RCC 7860 (cell line): ENCODE results near the gene ASTN2.

Experiments
- DNase-seq: peaks from one replicate; pipeline ENCODE4 v3.0.0-alpha.2; 2015; ENCODE audit warnings: low spot score
- FAIRE-seq: peaks from 2 replicates; lab custom pipeline; 2012; peaks lifted over from hg19 to GRCh38; lab: Jason Lieb, UNC

The ASTN2 gene, protein sequence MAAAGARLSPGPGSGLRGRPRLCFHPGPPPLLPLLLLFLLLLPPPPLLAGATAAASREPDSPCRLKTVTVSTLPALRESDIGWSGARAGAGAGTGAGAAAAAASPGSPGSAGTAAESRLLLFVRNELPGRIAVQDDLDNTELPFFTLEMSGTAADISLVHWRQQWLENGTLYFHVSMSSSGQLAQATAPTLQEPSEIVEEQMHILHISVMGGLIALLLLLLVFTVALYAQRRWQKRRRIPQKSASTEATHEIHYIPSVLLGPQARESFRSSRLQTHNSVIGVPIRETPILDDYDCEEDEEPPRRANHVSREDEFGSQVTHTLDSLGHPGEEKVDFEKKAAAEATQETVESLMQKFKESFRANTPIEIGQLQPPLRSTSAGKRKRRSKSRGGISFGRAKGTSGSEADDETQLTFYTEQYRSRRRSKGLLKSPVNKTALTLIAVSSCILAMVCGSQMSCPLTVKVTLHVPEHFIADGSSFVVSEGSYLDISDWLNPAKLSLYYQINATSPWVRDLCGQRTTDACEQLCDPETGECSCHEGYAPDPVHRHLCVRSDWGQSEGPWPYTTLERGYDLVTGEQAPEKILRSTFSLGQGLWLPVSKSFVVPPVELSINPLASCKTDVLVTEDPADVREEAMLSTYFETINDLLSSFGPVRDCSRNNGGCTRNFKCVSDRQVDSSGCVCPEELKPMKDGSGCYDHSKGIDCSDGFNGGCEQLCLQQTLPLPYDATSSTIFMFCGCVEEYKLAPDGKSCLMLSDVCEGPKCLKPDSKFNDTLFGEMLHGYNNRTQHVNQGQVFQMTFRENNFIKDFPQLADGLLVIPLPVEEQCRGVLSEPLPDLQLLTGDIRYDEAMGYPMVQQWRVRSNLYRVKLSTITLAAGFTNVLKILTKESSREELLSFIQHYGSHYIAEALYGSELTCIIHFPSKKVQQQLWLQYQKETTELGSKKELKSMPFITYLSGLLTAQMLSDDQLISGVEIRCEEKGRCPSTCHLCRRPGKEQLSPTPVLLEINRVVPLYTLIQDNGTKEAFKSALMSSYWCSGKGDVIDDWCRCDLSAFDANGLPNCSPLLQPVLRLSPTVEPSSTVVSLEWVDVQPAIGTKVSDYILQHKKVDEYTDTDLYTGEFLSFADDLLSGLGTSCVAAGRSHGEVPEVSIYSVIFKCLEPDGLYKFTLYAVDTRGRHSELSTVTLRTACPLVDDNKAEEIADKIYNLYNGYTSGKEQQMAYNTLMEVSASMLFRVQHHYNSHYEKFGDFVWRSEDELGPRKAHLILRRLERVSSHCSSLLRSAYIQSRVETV (N-terminal part only)

DNA sequence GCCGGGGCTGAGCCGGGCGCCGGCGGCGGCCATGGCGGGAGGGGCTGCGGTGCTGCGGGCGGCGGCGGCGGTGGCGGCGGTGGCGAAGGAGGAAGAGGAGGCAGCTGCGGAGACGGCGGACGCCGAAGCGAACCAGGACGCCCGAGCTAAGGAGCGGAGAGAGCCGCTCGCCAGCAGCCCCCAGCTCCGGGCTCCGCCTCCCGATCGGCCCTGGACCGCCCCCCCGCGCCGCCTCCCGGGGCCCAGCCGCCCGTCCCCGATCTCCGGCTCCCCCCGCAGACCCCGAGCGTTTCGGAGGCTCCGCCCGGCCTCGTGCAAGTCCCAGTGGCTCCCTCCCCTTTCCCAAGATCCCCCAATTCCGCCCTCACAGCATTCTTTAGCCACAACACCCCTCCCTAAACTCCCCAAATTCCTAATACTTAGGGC is at the start of gene ASTN2:
Gene ASTN2, minus strand, starts transcription at position 152 of the 426 bp plus-strand sequence. Its CDS starts 119 bp downstream, at position 33.
- no peak for FAIRE-seq
- no peak for DNase-seq

DNA sequence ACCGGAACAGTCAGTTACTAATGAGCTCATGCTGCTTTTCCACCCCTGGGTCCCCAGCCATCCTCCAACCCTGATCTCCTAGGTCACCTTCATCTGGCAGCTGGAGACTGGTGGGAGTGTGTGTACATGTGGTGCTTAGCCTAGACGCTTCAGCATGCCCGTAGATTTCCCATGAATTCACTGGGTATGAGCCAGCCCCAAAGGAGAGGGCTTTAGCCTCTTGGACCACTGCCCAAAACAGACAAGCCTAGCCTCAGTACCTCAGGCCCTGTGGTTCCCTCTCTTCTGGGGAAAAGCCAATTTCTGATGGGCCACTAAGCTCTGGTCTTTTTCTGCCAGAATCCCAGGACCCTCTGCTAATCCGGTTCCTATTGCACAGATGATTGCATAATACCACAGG is 48.0 kb upstream of the ASTN2 start:
- DNase-seq (no peak), FAIRE-seq (no peak)

DNA sequence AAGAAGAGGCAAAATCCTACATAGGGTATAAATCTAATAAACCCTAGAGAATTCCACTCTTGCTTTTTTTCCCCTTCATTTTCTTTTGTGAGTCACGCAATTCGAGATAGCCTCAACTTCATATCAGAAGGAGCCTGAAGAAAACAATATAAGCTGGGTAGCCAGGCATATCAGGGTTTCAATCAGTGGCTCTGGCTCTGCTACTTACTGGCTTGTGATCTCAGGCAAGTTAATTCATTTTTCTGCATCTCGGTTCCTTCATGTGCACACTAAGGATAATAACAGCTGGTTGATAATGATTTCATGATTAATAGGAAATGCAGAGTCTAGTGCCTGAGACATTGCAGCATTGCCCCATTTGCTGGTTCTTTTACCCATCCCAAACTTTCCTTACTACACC is 46.5 kb upstream of the ASTN2 start:
- DNase-seq (no peak), FAIRE-seq (no peak)

DNA sequence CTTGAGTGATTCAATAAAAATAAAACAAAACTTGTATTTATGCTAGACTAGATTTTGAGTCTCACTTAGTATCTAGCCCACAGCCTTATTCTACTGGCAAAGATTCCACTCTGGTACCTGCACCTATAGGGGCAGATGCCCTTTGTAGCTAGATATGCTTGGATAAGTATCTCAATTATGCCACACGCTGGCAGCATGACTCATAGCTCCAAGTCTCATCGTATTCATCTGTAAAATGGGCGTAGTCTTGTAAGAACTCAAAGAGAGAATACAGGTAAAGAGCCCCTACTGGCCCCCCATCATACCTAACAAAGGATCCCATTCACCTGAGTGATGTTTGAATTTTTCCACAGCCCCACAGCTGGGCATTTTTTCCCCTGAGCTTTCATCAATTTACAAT is 45.9 kb upstream of the ASTN2 start:
- no peak for FAIRE-seq

DNA sequence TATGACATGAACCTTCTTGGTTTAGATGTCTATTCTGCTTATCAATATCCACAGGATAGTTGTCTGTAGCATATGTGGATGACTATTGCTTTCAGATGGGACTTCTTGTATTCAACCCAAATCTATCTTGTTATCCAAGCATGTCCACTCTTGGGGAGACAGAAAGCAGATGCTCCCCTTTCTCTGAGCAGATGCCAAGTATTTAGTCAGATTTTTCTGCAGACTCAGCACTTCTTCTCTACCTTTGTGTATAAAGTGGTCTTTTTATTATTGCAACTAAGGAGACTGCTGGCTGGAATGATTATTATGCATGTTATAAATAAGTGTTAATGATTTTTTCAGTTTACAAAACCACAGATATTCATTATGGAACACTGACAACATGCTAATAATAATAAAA is 45.1 kb upstream of the ASTN2 start:
- DNase-seq (no peak), FAIRE-seq (no peak)

More for the DNA sequence above, 45.9 kb upstream of the ASTN2 start:
- DNase-seq: no peak

DNA sequence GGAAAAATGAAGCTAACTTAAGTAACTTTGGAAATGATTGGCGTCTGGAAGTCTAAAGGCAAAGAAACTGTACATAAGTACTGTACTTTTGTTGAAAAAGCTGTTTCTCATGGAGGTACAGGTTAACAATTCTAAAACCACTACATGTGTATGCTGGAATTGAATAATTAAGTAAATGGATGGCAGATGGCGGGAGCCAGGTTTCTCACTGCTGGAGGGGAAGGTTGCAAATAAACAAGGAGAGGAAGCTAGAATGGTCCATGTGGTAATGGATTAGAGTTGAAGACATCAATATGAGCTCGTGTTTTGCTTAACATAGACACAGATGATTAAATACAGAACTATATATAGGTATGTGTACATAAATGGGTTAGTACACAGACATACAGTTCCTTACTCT is 43.2 kb upstream of the ASTN2 start:
- FAIRE-seq: no peak
- DNase-seq: no peak

DNA sequence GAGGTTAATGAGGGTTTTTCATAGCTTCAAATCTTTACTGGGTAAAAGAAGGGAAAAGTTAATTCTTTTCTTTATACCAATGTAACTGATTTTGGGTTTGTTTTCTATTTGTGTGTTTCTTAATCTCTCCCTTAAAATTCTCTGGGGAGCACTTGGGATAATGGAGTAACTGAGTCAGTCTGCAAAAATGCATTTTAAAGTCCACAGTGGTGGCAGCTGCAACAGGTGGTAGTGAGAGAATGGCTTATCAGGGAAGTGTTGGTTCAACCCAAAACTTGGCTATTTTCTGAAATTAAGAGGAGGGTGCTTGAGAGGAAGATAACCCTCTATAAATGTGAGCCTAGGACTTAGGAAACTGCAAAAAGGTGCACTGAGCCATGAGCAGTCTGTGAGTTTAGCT is 39.9 kb upstream of the ASTN2 start:
- DNase-seq (no peak), FAIRE-seq (no peak)

DNA sequence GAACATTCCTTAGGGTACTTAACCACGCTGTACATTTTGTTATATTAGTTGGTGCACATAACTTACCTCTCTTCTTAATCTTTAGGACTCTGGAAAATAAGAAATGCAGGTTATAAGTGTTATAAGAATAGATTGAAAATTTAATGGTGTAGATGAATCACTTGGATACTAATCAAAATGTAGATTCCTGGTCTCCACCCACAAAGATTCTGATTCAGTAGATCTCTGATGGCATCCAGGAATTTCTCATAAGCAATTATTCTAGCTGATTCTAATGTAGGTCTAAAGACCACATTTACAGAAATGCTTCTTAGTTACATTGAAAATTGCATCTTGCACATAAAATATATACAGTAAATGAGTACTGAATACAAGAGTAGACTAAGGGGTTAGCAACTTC is 38.9 kb upstream of the ASTN2 start:
- no peak for FAIRE-seq
- DNase-seq: no peak

DNA sequence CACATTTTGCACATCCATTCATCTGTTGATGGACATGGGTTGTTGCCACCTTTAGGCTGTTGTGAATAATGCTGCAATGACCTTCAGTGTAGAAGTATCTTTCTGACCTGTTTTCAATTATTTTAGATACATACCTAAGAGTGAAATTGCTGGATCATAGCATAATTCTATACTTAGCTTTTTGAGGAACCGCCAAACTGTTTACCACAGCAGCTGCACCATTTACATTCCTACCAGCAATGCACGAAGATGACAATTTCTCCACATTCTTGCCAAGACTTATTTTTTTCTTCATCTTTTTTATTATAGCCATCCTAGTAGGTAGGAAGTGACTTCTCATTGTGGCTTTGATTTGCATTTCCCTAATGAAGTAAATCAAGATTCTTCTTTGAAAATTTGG is 36.5 kb upstream of the ASTN2 start:
- no peak for FAIRE-seq

DNA sequence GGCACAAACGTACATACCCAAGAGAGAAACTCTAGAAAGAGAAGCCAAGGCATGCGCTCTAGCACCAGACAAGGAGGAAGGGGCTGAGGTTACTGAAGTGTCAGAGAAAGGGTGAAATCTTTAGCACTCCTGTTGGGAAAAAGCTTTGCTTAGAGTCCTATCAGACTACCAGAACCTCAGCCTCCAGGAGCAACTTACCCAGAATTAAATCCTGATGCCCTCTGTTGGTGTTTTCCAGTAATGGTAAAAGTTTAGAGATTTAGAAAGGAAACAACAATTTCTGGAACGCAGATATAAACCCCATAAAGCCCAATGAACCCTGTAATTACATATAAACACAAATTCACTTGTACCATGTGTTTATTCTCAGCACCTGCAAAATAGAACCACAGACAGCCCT is 33.2 kb upstream of the ASTN2 start:
- FAIRE-seq: no peak
- no peak for DNase-seq

More for the DNA sequence above, 36.5 kb upstream of the ASTN2 start:
- no peak for DNase-seq

DNA sequence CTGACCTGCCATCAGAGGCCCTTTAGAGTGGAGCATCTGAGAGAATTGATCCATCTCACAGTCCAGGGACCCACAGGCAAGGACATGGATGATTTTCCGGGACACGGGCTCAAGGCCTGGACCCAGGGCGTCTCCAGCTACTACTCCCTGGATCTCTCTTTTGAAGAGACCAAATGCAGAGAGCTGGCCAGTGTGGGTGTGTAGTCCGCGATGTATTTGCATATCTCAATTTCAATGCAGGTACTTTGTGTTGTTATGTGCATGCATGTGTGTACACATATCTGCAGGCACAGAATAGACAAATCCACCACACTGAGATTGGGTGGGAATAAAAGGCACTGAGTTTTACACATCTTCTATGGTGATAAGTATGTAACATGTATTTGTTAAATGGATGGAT is 30.8 kb upstream of the ASTN2 start:
- FAIRE-seq (no peak), DNase-seq (no peak)

DNA sequence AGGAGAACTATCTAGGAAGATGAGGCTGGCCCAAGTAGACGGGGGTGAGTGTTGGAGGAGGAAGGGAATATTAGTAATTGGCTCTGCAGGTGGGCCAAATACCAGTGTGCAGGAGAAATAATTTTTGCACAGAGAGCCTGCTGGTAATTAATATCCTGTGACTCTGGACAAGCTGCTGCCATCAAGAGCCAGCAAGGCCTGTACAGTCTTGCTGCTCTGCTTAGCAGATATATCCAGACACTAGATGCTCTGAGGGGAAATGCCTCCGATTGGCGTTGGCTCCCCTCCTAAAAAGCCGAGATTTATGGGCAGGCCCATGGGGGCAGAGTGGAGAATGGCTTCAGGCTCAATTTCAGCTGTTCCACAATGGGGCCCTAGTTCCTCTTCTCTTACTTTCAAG is 29.6 kb upstream of the ASTN2 start:
- FAIRE-seq (no peak), DNase-seq (no peak)

DNA sequence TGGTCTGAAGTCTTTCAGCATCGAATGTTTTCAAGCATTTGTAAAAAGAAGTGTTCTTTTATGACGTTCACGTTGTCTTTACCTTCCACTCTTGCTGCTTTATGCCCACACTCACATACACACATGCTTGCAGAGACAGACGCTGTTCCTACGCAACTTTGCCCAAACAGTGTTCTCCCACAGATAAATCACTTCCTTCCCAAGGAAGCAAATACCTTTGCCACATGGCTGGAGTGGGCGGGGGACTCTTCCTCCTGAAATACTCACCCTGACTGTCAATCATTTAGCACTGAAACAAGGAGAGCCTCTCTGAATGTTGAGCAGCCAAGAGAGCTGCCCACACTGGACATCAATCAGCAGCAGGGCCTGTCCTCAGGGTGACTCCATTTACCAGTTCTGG is 22.4 kb upstream of the ASTN2 start:
- DNase-seq (no peak), FAIRE-seq (no peak)

DNA sequence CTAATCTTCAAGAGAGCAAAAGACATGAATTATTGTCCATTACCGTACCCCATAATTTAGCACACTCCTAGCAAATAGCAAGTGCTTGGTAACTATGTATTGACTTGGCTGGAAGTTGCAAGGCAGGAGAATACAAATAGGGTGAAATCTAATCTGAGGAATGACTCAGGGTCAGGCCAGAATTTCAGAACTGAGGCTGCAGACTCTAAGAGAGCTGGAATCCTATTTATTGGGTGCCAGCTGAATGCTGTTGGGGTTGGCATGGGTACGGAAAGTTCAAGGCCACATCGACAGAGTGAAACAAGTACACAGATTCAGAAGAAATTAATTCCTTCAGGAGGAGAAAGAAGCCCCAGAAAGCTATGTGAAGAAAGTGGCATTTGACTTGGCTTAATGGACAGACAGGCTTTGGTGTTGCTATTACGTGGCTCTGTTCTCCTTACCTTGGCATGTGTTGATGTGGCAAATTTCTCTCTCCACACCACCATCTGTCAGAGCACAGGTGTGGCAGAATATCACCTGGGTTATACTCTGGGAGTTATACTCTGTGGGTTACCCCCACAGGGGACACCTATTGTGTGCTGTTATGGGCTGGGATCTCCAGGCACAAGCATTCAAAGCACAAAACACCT is 20.9 kb upstream of the ASTN2 start:
- FAIRE-seq: no peak
- no peak for DNase-seq

DNA sequence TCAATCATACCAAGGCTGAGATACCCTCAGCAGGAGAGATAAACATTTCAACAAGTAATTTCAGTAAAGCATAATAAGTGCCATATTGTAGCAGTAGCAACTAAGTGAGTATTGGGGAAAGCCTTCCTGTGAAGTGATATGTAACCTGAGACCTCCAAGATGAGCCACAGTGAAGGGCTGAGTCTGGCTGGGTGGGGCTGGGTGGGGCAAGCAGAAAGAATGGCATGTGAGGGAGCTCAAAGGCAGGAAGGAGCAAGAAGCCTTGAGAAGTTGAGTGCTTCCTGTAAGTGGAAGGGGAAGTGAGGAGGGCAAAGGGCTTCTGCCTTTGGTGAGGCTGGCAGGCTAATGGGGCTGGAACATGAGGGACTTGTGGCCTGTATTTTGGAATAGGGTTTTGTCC is 19.7 kb upstream of the ASTN2 start:
- no peak for DNase-seq
- no peak for FAIRE-seq

DNA sequence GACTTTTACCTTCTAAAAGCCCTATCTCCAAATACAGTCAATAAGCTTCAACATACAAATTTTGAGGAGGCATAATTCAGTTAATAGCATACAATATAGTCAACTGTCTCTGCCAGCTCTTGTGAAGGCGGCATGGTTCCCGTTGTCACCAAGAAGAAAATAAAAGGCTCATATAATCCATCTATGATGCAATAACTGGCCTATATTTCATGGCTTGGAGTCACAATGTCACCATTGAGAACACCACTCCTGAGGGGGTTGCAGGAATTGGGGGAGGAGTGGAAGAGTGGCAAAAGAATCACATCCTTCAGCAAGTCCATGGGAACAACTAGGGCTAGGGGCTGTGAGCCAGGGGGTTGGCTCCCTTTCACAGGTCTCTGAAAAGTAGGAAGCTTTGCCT is 16.0 kb upstream of the ASTN2 start:
- no peak for FAIRE-seq
- DNase-seq: no peak

DNA sequence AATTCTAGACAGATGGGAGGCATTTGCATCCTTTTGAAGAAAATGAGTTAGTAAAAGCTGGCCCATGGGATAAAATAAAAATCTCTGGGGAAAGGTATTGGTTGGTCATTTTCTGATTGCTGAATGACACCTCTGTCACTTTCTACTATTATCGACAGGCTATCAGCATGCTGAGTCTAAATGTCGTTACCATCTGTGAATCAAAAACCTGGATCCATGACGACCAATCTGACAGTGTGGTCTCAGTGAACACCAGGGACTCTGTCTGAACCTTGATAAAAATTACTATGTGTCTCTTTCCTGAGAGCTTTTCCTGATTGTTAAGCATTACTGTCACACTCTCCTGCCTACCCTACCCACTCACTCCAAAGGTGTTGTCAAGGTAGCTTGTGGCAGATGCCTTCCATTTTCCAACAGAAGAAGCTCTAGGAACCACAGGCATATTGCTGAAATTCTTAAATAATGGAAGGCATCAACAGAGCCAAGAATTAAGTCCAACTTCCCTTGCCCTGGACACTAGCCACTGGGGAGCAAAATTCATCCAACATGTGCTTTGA is 12.6 kb upstream of the ASTN2 start:
- DNase-seq (no peak), FAIRE-seq (no peak)

DNA sequence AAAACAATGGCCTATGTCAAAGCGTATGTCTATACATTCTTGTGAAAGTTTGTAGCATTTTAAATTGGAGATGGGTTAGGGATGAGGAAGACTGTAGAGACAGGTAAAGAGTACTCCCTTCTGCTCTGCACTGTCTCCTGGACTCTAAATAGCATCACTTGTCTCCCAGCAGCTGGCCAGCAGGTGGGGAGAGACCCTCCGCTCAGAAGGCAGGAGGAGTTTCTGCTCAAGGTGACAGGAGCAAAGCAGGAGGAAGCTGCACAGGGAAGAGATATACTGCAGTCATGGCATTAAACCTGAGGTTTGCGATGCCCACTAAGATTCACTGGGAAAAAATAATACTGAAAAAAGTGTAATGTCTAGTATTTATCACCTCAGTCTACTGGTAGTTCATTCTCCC is 10.7 kb upstream of the ASTN2 start:
- DNase-seq (no peak), FAIRE-seq (no peak)

DNA sequence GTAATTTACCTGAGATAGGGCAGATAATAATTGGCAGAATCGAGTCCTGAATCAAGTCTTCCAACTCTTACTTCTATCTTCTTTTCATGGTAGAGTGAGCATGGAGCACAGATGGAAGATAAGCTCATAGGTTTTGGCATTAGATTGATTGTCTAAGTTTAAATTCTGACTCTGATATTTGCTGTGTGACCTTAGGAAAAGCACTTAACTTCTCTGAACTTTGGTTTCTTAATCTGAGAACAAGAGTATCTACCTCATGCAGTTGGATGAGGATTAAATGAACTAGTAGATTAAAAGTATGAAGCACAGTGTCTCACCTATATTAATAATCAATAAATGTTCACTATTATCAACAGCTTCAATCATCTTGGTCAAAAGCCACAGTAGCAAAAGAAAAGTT is 9.4 kb upstream of the ASTN2 start:
- DNase-seq: no peak
- FAIRE-seq: no peak

DNA sequence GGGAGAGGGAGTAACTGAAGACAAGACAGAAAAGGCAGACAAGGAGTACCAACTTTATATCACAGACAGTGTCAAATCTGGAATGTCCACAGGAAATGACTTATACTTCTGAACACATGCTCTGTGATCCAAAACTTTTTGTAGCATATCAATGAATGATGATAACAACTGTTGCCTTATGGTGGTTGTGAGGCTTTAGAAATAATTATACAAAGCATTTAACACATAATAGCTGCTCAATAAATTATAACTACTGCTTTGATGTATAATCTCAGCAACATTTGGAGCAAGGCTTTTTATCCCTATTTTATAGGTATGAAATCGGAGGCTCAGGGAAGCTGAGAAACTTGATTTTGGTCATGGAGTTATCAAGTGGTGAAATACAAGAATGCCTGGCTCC is 3.3 kb upstream of the ASTN2 start:
- no peak for FAIRE-seq
- no peak for DNase-seq
